Naive thymus-derived CD8-positive, alpha-beta T cell (primary cell): Measurements from ENCODE around the gene SCD. TPM values are rescaled to one million over a fixed set of nuclear protein-coding genes. Genes with fewer than 3 reads are reported as not detected.
A peak's percentile ranks its signal among the peaks of the same experiment; 100 is the strongest.

Experiments used
- ATAC-seq, 2 donors: fragments of 150-1000 bp; cut with Tn5 transposase in 1 of 2; sonication (Bioruptor Pico), chemical (Tn5 transposase) in 1 of 2; 1 replicate in 1 of 2; 2 replicates in 1 of 2; pipeline ENCODE4 v1.10.0; 2021; ENCODE audit warnings: mild to moderate bottlenecking in 2 of 2, moderate library complexity in 2 of 2
- POLR2A ChIA-PET: fragments of 350-600 bp; sonication (Branson Sonifier 250); formaldehyde crosslinking; loops from one replicate; lab custom pipeline; 2021; ENCODE audit warnings: antibody characterized with exemption; lab: Charles Lee
- DNase-seq, 10 donors: peaks; one replicate each; pipeline versions ENCODE4 v3.0.0 to v3.0.0-alpha.2; 2020 to 2022
- H3K27ac Mint-ChIP-seq, 10 donors: one replicate each; pipeline ENCODE4 v1.8.0; 2020 to 2022; ENCODE audit warnings: mild to moderate bottlenecking in 10 of 10, mixed read lengths in 10 of 10, moderate library complexity in 4 of 10, inconsistent platforms in 1 of 10
- H3K27me3 Mint-ChIP-seq, 5 donors: one replicate each; pipeline ENCODE4 v1.8.0; 2021 to 2022; ENCODE audit warnings: mixed read lengths in 5 of 5
- H3K36me3 Mint-ChIP-seq, 3 donors: one replicate each; pipeline ENCODE4 v1.8.0; 2020 to 2022; ENCODE audit warnings: mixed read lengths in 3 of 3, mild to moderate bottlenecking in 2 of 3, inconsistent platforms in 1 of 3
- H3K4me1 Mint-ChIP-seq, 4 donors: one replicate each; pipeline ENCODE4 v1.8.0; 2021 to 2022; ENCODE audit warnings: mixed read lengths in 4 of 4
- H3K4me3 Mint-ChIP-seq, 10 donors: one replicate each; pipeline ENCODE4 v1.8.0; 2020 to 2022; ENCODE audit warnings: mild to moderate bottlenecking in 10 of 10, mixed read lengths in 10 of 10, moderate library complexity in 6 of 10, inconsistent platforms in 1 of 10
- H3K9me3 Mint-ChIP-seq, 9 donors: one replicate each; pipeline ENCODE4 v1.8.0; 2020 to 2022; ENCODE audit warnings: mixed read lengths in 9 of 9, mild to moderate bottlenecking in 3 of 9, inconsistent platforms in 1 of 9, moderate library complexity in 1 of 9
- polyA plus RNA-seq, 3 donors: library from polyadenylated mRNA; unstranded; fragments of 300-500 nt; fragmentation: Illumina TruSeq; gene quantifications; one replicate each; pipeline ENCODE4 v1.2.3, GENCODE V29; 2021
- total RNA-seq, 8 experiments: library from RNA in 2 of 8; stranded (reverse) in 2 of 8; gene quantifications; one replicate each; pipeline ENCODE4 v1.2.3 and lab custom pipeline; 2021 to 2026

SCD gene
- total and polyA plus RNA-seq, 5 experiments from 2014 or later: 1.4 to 5.5 (median 2.8) TPM

- Mint-ChIP-seq H3K4me3 (no peak overlapping the region), H3K27ac (peak overlapping the region in 1 of 10 donors; percentile 22), H3K9me3 (no peaks in the 10 kb centered on the region), H3K27me3 (no peaks in the 10 kb centered on the region), H3K36me3 (no peaks in the 10 kb centered on the region), H3K4me1 (peaks cover 10 to 23% (median 16%) of the 10 kb centered on the region in 4 donors)
- ATAC-seq (no peak), DNase-seq (no peak)
- POLR2A ChIA-PET: no interaction called here
These were observed 4.4 kb upstream of the SCD start for GRCh38 chr10:100342627-100342972.

GRCh38 chr10:100344241-100344788 is 2.7 kb upstream of the SCD start:
- ATAC-seq: no peak
- Mint-ChIP-seq H3K9me3 (no peaks in the 10 kb centered on the region), H3K27me3 (no peaks in the 10 kb centered on the region), H3K4me1 (peaks cover 20 to 31% (median 29%) of the 10 kb centered on the region in 4 donors), H3K4me3 (peak overlapping the region in 3 of 10 donors; percentile 2 to 50 (median 24)), H3K27ac (peak overlapping the region in 4 of 10 donors; percentile 3 to 43 (median 14)), H3K36me3 (no peaks in the 10 kb centered on the region)
- DNase-seq: no peak
- POLR2A ChIA-PET: no interaction called here

GRCh38 chr10:100345570-100346330 is 1.3 kb upstream of the SCD start:
- H3K27ac Mint-ChIP-seq: peak overlapping the region in 9 of 10 donors; percentile 21 to 80 (median 57)
- no peaks in the 10 kb centered on the region for H3K9me3 Mint-ChIP-seq
- H3K4me3 Mint-ChIP-seq: peak overlapping the region; percentile 82 to 93 (median 92)
- peaks cover 0 to 3% (median 0%) of the 10 kb centered on the region in 3 donors for H3K36me3 Mint-ChIP-seq
- DNase-seq: no peak
- peaks cover 28 to 43% (median 30%) of the 10 kb centered on the region in 4 donors for H3K4me1 Mint-ChIP-seq
- ATAC-seq: no peak
- H3K27me3 Mint-ChIP-seq: no peaks in the 10 kb centered on the region
- POLR2A ChIA-PET: interaction anchor here (0.6 to 1.7 kb wide), 2 partner anchors 28 to 69 kb away, joined by 4 to 13 read pairs; no protein-coding TSS in a partner anchor

- DNase-seq: peak in 9 of 10 donors; percentile 19 to 72 (median 54)
- no peaks in the 10 kb centered on the region for H3K27me3 Mint-ChIP-seq
- H3K27ac Mint-ChIP-seq: peak overlapping the region in 6 of 10 donors; percentile 21 to 80 (median 58)
- POLR2A ChIA-PET: interaction anchor here (0.8 to 1.7 kb wide), 2 partner anchors 27 to 165 kb away, joined by 3 to 13 read pairs; no protein-coding TSS in a partner anchor
- ATAC-seq: peak; percentile 65 to 76
- H3K9me3 Mint-ChIP-seq: no peaks in the 10 kb centered on the region
- H3K4me1 Mint-ChIP-seq: peaks cover 29 to 48% (median 34%) of the 10 kb centered on the region in 4 donors
- H3K36me3 Mint-ChIP-seq: peaks cover 0 to 7% (median 0%) of the 10 kb centered on the region in 3 donors
- peak overlapping the region; percentile 82 to 93 (median 92) for H3K4me3 Mint-ChIP-seq
These were observed 675 bp upstream of the SCD start for GRCh38 chr10:100346351-100346764.

- Mint-ChIP-seq H3K27me3 (no peaks in the 10 kb centered on the region), H3K36me3 (peaks cover 6 to 19% (median 6%) of the 10 kb centered on the region in 3 donors), H3K9me3 (no peaks in the 10 kb centered on the region), H3K27ac (peak overlapping the region in 8 of 10 donors; percentile 17 to 83 (median 62)), H3K4me1 (peaks cover 29 to 48% (median 37%) of the 10 kb centered on the region in 4 donors), H3K4me3 (peak overlapping the region; percentile 82 to 93 (median 92))
- no peak for ATAC-seq
- POLR2A ChIA-PET: interaction anchor here (0.5 to 1.7 kb wide), 2 partner anchors 23 to 94 kb away, joined by 4 to 7 read pairs; no protein-coding TSS in a partner anchor
- no peak for DNase-seq
These were observed 649 bp downstream of the SCD start for GRCh38 chr10:100347568-100348195.

- ATAC-seq (no peak), DNase-seq (no peak)
- peaks cover 29 to 48% (median 37%) of the 10 kb centered on the region in 4 donors for H3K4me1 Mint-ChIP-seq
- peaks cover 6 to 26% (median 11%) of the 10 kb centered on the region in 3 donors for H3K36me3 Mint-ChIP-seq
- peak overlapping the region; percentile 1 to 93 (median 91) for H3K4me3 Mint-ChIP-seq
- no peaks in the 10 kb centered on the region for H3K27me3 Mint-ChIP-seq
- peak overlapping the region in 2 of 10 donors; percentile 17 to 25 for H3K27ac Mint-ChIP-seq
- POLR2A ChIA-PET: interaction anchor here (1.7 kb wide), 1 partner anchor 22 kb away, joined by 7 read pairs; no protein-coding TSS in a partner anchor
- H3K9me3 Mint-ChIP-seq: no peaks in the 10 kb centered on the region
These were observed 1.4 kb downstream of the SCD start for GRCh38 chr10:100348389-100348927.

GRCh38 chr10:100349087-100349486 is 2.1 kb downstream of the SCD start:
- DNase-seq (no peak), ATAC-seq (no peak)
- Mint-ChIP-seq H3K27me3 (no peaks in the 10 kb centered on the region), H3K27ac (peak overlapping the region in 1 of 10 donors; percentile 57), H3K9me3 (no peaks in the 10 kb centered on the region), H3K4me3 (peak overlapping the region in 7 of 10 donors; percentile 4 to 79 (median 28)), H3K4me1 (peaks cover 29 to 48% (median 37%) of the 10 kb centered on the region in 4 donors), H3K36me3 (peaks cover 6 to 33% (median 17%) of the 10 kb centered on the region in 3 donors)
- POLR2A ChIA-PET: no interaction called here

GRCh38 chr10:100349672-100350071 is 2.6 kb downstream of the SCD start:
- no peak for DNase-seq
- H3K27ac Mint-ChIP-seq: peak overlapping the region in 3 of 10 donors; percentile 12 to 41 (median 16)
- no peaks in the 10 kb centered on the region for H3K9me3 Mint-ChIP-seq
- no peak for ATAC-seq
- peaks cover 29 to 48% (median 37%) of the 10 kb centered on the region in 4 donors for H3K4me1 Mint-ChIP-seq
- peaks cover 6 to 39% (median 22%) of the 10 kb centered on the region in 3 donors for H3K36me3 Mint-ChIP-seq
- POLR2A ChIA-PET: no interaction called here
- H3K4me3 Mint-ChIP-seq: peak overlapping the region in 1 of 10 donors; percentile 1
- no peaks in the 10 kb centered on the region for H3K27me3 Mint-ChIP-seq

- DNase-seq: no peak
- Mint-ChIP-seq H3K4me1 (peaks cover 24 to 43% (median 34%) of the 10 kb centered on the region in 4 donors), H3K4me3 (no peak overlapping the region), H3K27ac (peak overlapping the region in 1 of 10 donors; percentile 6), H3K9me3 (no peaks in the 10 kb centered on the region), H3K36me3 (peaks cover 14 to 52% (median 31%) of the 10 kb centered on the region in 3 donors), H3K27me3 (no peaks in the 10 kb centered on the region)
- ATAC-seq: no peak
- POLR2A ChIA-PET: no interaction called here
These were observed 4.0 kb downstream of the SCD start for GRCh38 chr10:100350914-100351485.

- Mint-ChIP-seq H3K4me1 (peaks cover 8 to 28% (median 21%) of the 10 kb centered on the region in 4 donors), H3K9me3 (no peaks in the 10 kb centered on the region), H3K27me3 (no peaks in the 10 kb centered on the region), H3K36me3 (peaks cover 14 to 72% (median 32%) of the 10 kb centered on the region in 3 donors), H3K27ac (no peak overlapping the region), H3K4me3 (no peak overlapping the region)
- POLR2A ChIA-PET: interaction anchor here (0.9 kb wide), 1 partner anchor 129 kb away, joined by 3 read pairs; no protein-coding TSS in a partner anchor
- ATAC-seq: no peak
- no peak for DNase-seq
These were observed 6.9 kb downstream of the SCD start for GRCh38 chr10:100353770-100354485.

- ATAC-seq: no peak
- POLR2A ChIA-PET: no interaction called here
These were observed 8.1 kb downstream of the SCD start for GRCh38 chr10:100355086-100355485.

More at GRCh38 chr10:100355086-100355485, 8.1 kb downstream of the SCD start:
- Mint-ChIP-seq H3K9me3 (no peaks in the 10 kb centered on the region), H3K4me1 (peaks cover 7 to 28% (median 22%) of the 10 kb centered on the region in 4 donors), H3K27ac (no peak overlapping the region), H3K4me3 (no peak overlapping the region), H3K27me3 (no peaks in the 10 kb centered on the region), H3K36me3 (peaks cover 14 to 76% (median 36%) of the 10 kb centered on the region in 3 donors)
- no peak for DNase-seq
